Tibial nerve (tissue), 4 donors: Measurements from ENCODE around the gene ZNF483. TPM values are rescaled to one million over a fixed set of nuclear protein-coding genes. Genes with fewer than 3 reads are reported as not detected.

ENCODE experiments used
- DNase-seq, 2 donors: peaks; one replicate each; pipeline ENCODE4 v3.0.0-alpha.2; 2019; ENCODE audit warnings: low spot score in 2 of 2
- H3K27ac ChIP-seq, 4 donors: fragments of 200-600 bp; sonication (generic) in 3 of 4; one replicate each; pipeline ENCODE4 v1.5.1; 2017 to 2019; ENCODE audit warnings: mild to moderate bottlenecking in 1 of 4
- H3K27me3 ChIP-seq, 2 donors: fragments of 200-600 bp; sonication (generic) in 1 of 2; one replicate each; pipeline versions ENCODE4 v1.5.1 to v1.6.0; 2017 to 2019
- H3K36me3 ChIP-seq, 3 donors: fragments of 200-600 bp; sonication (generic); one replicate each; pipeline ENCODE4 v1.5.1; 2018 to 2019
- H3K4me1 ChIP-seq, 4 donors: fragments of 200-600 bp; sonication (generic) in 3 of 4; one replicate each; pipeline ENCODE4 v1.5.1; 2017 to 2019
- H3K4me3 ChIP-seq, 4 donors: fragments of 200-600 bp; sonication (generic) in 3 of 4; one replicate each; pipeline ENCODE4 v1.5.1; 2017 to 2019; ENCODE audit warnings: mild to moderate bottlenecking in 1 of 4, moderate library complexity in 1 of 4
- H3K9me3 ChIP-seq, 4 donors: fragments of 200-600 bp; sonication (generic) in 3 of 4; one replicate each; pipeline ENCODE4 v1.5.1; 2017 to 2019
- EP300 ChIP-seq, 2 donors: sonication (generic); formaldehyde crosslinking; IDR thresholded peaks; one replicate each; pipeline ENCODE4 v1.6.1; 2017; ENCODE audit warnings: antibody characterized with exemption in 2 of 2, mild to moderate bottlenecking in 1 of 2
- POLR2A ChIP-seq, 2 donors: fragments of 450-650 bp; IDR thresholded peaks; one replicate each; pipeline ENCODE4 v1.6.1; 2017; ENCODE audit warnings: antibody characterized with exemption in 2 of 2, mild to moderate bottlenecking in 2 of 2, moderate library complexity in 2 of 2
- WGBS, 2 donors: methylation state at CpG; one replicate each; pipeline ENCODE4 v1.1.5; 2018; 5-methylcytosine and 5-hydroxymethylcytosine counted together
- total RNA-seq, 4 donors: library from RNA; depleted of rRNA; stranded (reverse); fragments of >200 nt; gene quantifications; one replicate each; pipeline ENCODE4 v1.1.0, GENCODE V29; 2016
- TF ChIP-seq, protein P1 (sequence below), 5 experiments: fragments of 200-600 bp in 3 of 5; fragments of 450-650 bp in 2 of 5; sonication (generic) in 3 of 5; IDR thresholded peaks; one replicate each; pipeline ENCODE4 v1.5.1; 2016 to 2019; ENCODE audit warnings: antibody characterized with exemption in 5 of 5, mild to moderate bottlenecking in 3 of 5, moderate library complexity in 2 of 5

The ZNF483 gene
- total RNA-seq, 4 donors from 2014 or later: 5.7 to 12.0 (median 10.7) TPM

DNA sequence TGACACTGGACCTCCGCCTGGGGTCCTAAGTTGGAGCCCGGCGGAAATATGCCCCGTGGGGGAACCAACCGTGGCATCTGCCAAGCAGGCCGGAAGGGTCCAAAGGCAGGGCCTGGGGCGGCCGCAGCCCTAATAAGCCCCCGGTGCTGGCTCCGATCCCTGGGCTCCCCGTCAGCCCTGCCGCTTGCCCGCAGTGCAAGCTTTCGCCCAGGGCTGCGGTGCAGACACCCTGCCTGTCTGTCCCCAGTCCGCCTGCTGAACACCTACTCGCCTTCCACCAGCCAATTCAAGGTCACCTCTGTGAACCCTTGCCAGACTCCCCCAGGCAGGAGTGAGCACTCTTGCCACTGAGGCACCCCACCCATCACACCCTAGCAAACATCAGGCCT is 75.0 kb downstream of the ZNF483 start:
- H3K9me3 ChIP-seq: no peaks in the 10 kb centered on the region
- H3K36me3 ChIP-seq: peaks cover 0 to 24% (median 0%) of the 10 kb centered on the region in 3 donors
- H3K27me3 ChIP-seq: no peaks in the 10 kb centered on the region
- TF ChIP-seq, protein P1, sequence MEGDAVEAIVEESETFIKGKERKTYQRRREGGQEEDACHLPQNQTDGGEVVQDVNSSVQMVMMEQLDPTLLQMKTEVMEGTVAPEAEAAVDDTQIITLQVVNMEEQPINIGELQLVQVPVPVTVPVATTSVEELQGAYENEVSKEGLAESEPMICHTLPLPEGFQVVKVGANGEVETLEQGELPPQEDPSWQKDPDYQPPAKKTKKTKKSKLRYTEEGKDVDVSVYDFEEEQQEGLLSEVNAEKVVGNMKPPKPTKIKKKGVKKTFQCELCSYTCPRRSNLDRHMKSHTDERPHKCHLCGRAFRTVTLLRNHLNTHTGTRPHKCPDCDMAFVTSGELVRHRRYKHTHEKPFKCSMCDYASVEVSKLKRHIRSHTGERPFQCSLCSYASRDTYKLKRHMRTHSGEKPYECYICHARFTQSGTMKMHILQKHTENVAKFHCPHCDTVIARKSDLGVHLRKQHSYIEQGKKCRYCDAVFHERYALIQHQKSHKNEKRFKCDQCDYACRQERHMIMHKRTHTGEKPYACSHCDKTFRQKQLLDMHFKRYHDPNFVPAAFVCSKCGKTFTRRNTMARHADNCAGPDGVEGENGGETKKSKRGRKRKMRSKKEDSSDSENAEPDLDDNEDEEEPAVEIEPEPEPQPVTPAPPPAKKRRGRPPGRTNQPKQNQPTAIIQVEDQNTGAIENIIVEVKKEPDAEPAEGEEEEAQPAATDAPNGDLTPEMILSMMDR (IDR thresholded peaks at IDR 0.05): no peak
- TF ChIP-seq POLR2A (IDR thresholded peaks at IDR 0.05) (no peak), EP300 (IDR thresholded peaks at IDR 0.05) (no peak)
- peak overlapping the region; percentile 81 to 88 (median 85) for H3K27ac ChIP-seq
- 16 to 26% methylated on average over 10 to 17 of the region's 17 CpGs for WGBS, 2 donors
- DNase-seq: no peak
- peak overlapping the region; percentile 69 to 90 (median 75) for H3K4me3 ChIP-seq
- H3K4me1 ChIP-seq: peaks cover 0 to 20% (median 0%) of the 10 kb centered on the region in 4 donors

DNA sequence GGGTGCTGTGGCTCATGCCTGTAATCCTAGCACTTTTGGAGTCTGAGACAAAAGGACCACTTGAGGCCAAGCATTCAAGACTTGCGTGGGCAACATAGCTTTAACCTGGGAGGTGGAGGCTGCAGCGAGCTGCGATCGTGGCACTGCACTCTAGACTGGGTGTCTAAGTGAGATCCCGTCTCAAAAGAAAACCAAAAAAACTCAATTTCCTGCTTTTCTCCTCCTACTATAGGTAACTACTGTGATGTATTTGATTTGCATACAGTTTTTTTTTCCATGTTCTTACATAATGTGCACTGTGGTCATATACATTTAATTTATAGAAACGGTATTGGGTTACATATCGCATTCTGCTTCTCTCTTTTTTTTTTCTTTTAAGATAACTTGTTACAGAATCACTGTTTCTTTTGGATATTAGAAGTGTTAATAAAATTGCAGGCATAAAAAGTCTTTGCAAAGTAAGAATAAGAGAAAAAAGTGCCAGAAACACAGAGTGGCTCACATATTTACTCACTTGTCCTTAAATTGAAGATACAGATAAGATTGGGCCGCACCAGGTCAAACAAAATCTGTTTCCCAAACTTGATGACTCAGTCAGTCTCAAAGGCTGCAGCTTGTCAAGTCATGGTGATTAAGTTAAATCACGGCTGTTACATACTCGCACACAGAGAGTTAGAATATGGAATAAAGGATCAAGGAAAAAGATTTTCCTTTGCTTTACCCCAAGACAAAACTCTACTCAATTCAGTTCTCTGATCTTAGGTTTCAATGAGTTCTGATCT is 76.4 kb downstream of the ZNF483 start:
- Histone ChIP-seq H3K27me3 (no peaks in the 10 kb centered on the region), H3K36me3 (peaks cover 0 to 9% (median 0%) of the 10 kb centered on the region in 3 donors), H3K4me1 (peaks cover 0 to 20% (median 0%) of the 10 kb centered on the region in 4 donors), H3K4me3 (no peak overlapping the region), H3K27ac (peak overlapping the region in 1 of 4 donors; percentile 19), H3K9me3 (no peaks in the 10 kb centered on the region)
- TF ChIP-seq EP300 (IDR thresholded peaks at IDR 0.05) (no peak), POLR2A (IDR thresholded peaks at IDR 0.05) (no peak)
- TF ChIP-seq, protein P1 (IDR thresholded peaks at IDR 0.05): no peak
- DNase-seq: no peak
- 81 to 82% methylated on average over 10 of the region's 10 CpGs for WGBS, 2 donors

DNA sequence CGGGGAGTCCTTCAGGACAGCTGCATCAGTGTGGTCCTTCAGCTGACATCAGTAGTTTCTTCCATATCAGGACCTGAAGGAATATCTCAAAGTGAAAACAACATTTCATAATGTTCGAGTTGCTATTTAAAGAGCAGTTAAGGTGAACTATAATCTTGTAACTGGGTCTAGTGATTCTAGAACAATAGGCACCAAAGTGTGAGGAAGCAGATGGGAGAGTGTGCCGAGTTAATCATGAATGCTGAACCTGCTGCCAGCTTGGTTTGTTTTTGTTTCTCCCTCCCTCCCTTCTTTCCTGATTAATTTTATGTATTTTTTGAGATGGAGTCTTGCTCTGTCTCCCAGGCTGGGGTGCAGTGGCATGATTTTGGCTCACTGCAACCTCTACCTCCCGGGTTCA is 78.1 kb downstream of the ZNF483 start:
- 83 to 84% methylated on average over 4 of the region's 4 CpGs for WGBS, 2 donors
- Histone ChIP-seq H3K27me3 (peaks cover 0 to 8% of the 10 kb centered on the region in 2 donors), H3K4me1 (peaks cover 0 to 9% (median 0%) of the 10 kb centered on the region in 4 donors), H3K4me3 (no peak overlapping the region), H3K9me3 (no peaks in the 10 kb centered on the region), H3K27ac (no peak overlapping the region), H3K36me3 (no peaks in the 10 kb centered on the region)
- no peak for TF ChIP-seq EP300 (IDR thresholded peaks at IDR 0.05)
- TF ChIP-seq, protein P1 (IDR thresholded peaks at IDR 0.05): no peak
- TF ChIP-seq POLR2A (IDR thresholded peaks at IDR 0.05): no peak
- no peak for DNase-seq

DNA sequence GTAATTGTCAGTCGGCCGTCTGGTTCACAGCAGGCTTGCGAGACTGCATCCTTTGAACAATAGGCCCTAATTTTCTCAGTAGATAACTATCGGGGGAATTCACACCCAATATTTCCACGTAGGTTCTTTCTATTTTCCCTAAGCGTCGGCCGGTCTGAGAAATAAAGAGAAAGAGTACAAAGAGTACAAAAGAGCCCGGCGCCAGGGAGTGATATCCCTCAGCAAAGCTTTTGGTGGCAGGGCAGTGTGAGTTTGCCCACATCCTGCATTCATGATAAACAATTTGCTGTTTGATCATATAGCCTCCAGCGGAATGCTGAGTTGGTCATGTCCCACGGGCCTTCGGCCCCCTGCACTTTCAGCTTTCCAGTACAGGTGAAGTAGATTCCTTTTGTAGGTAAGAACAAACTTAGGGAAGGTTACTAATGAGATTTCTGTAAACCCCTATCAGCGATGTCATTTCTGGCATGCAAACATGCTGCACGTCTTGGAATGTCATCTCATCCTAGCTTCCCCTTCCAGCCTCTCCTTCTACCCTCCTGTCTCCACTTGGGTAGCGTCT is 79.2 kb downstream of the ZNF483 start:
- 65 to 68% methylated on average over 16 of the region's 16 CpGs for WGBS, 2 donors
- Histone ChIP-seq H3K27me3 (peaks cover 0 to 16% of the 10 kb centered on the region in 2 donors), H3K36me3 (no peaks in the 10 kb centered on the region), H3K9me3 (no peaks in the 10 kb centered on the region), H3K4me1 (peaks cover 0 to 5% (median 0%) of the 10 kb centered on the region in 4 donors), H3K4me3 (no peak overlapping the region), H3K27ac (no peak overlapping the region)
- TF ChIP-seq EP300 (IDR thresholded peaks at IDR 0.05): no peak
- TF ChIP-seq POLR2A (IDR thresholded peaks at IDR 0.05): no peak
- TF ChIP-seq, protein P1 (IDR thresholded peaks at IDR 0.05): no peak
- no peak for DNase-seq

DNA sequence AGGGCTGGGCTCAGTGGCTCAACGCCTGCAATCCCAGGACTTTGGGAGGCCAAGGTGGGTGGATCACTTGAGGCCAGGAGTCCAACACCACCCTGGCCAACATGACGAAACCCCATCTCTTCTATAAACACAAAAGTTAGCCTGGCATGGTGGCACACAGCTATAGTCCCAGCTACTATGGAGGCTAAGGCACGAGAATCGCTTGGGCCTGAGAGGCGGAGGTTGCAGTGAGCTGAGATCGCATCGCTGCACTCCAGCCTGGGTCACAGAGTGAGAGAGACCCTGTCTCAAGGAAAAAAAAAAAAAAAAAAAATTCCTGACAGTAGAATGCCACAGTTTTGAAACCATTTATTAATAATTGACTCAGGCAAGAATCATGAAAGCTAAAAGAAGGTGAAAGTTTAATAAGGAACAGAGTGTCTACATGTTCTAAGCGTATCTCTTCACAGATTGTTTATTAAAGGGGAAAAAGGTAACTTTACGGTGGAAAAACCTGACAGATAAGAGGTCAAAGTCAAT is 80.1 kb downstream of the ZNF483 start:
- no peak overlapping the region for H3K27ac ChIP-seq
- peaks cover 0 to under 1% (median 0%) of the 10 kb centered on the region in 4 donors for H3K4me1 ChIP-seq
- TF ChIP-seq EP300 (IDR thresholded peaks at IDR 0.05) (no peak), POLR2A (IDR thresholded peaks at IDR 0.05) (no peak)
- TF ChIP-seq, protein P1 (IDR thresholded peaks at IDR 0.05): no peak
- WGBS, 2 donors: 93% methylated on average over 9 of the region's 9 CpGs
- no peak for DNase-seq
- no peaks in the 10 kb centered on the region for H3K36me3 ChIP-seq
- peaks cover 0 to 22% of the 10 kb centered on the region in 2 donors for H3K27me3 ChIP-seq
- no peak overlapping the region for H3K4me3 ChIP-seq
- H3K9me3 ChIP-seq: no peaks in the 10 kb centered on the region
